ENCODE results near the gene FOXP1.

FOXP1 gene

GRCh38 chr3:71110385-71111222 lies 472.9 kb downstream of the FOXP1 start:
- Mint-ChIP-seq H3K27ac (peak overlapping the region in 1 of 2 donors; percentile 81), H3K9me3 (no peaks in the 10 kb centered on the region), H3K36me3 (ENCODE audit: insufficient read depth) (peaks cover 43% of the 10 kb centered on the region), H3K4me3 (no peak overlapping the region), H3K27me3 (no peaks in the 10 kb centered on the region), H3K4me1 (ENCODE audit: low read depth in 2 of 2) (peaks cover 20 to 62% of the 10 kb centered on the region in 2 donors)
- DNase-seq (no peak), ATAC-seq (replicated peaks) (no peak)

- ATAC-seq (replicated peaks) (peak; percentile 19), DNase-seq (no peak)
- Mint-ChIP-seq H3K27me3 (no peaks in the 10 kb centered on the region), H3K36me3 (ENCODE audit: insufficient read depth) (peaks cover 46% of the 10 kb centered on the region), H3K27ac (peak overlapping the region in 1 of 2 donors; percentile 81), H3K4me3 (no peak overlapping the region), H3K9me3 (no peaks in the 10 kb centered on the region), H3K4me1 (ENCODE audit: low read depth in 2 of 2) (peaks cover 25 to 66% of the 10 kb centered on the region in 2 donors)
These were observed 473.6 kb downstream of the FOXP1 start for GRCh38 chr3:71109977-71110285.

GRCh38 chr3:71109241-71109976 lies 474.1 kb downstream of the FOXP1 start:
- no peak for DNase-seq
- H3K27me3 Mint-ChIP-seq = no peaks in the 10 kb centered on the region
- H3K9me3 Mint-ChIP-seq = no peaks in the 10 kb centered on the region
- ATAC-seq (replicated peaks) = no peak
- H3K4me1 Mint-ChIP-seq (ENCODE audit: low read depth in 2 of 2) = peaks cover 24 to 66% of the 10 kb centered on the region in 2 donors
- peaks cover 46% of the 10 kb centered on the region for H3K36me3 Mint-ChIP-seq (ENCODE audit: insufficient read depth)
- H3K4me3 Mint-ChIP-seq = no peak overlapping the region
- H3K27ac Mint-ChIP-seq = peak overlapping the region in 1 of 2 donors; percentile 81

- Mint-ChIP-seq H3K4me1 (ENCODE audit: low read depth in 2 of 2) (peaks cover 25 to 69% of the 10 kb centered on the region in 2 donors), H3K36me3 (ENCODE audit: insufficient read depth) (peaks cover 48% of the 10 kb centered on the region), H3K9me3 (no peaks in the 10 kb centered on the region), H3K27me3 (no peaks in the 10 kb centered on the region), H3K27ac (peak overlapping the region in 1 of 2 donors; percentile 59), H3K4me3 (no peak overlapping the region)
- ATAC-seq (replicated peaks) (no peak), DNase-seq (no peak)
These were observed 475.6 kb downstream of the FOXP1 start for GRCh38 chr3:71107926-71108325.

DNA sequence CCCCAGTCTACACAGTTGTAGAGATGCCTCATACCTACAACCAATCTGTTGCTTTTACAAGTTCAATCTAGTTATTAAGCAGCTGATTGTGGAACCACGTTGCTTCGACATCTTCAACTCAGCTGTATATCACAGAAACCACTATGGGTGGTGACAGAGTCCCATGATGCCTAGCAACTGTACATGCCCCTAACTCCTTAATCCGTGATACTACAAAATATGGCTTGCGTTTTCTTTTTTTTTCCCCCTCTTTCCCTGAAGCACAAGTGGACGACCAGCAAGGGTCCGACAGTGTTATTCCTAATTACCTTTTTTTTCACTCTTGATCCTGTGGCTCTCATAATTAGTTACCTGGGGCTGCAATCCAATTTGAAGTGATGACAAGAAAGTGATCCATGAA lies 478.6 kb downstream of the FOXP1 start:
- H3K27me3 Mint-ChIP-seq = no peaks in the 10 kb centered on the region
- H3K4me1 Mint-ChIP-seq (ENCODE audit: low read depth in 2 of 2) = peaks cover 43 to 74% of the 10 kb centered on the region in 2 donors
- peak overlapping the region; percentile 33 to 68 for H3K27ac Mint-ChIP-seq
- no peaks in the 10 kb centered on the region for H3K9me3 Mint-ChIP-seq
- peak overlapping the region in 1 of 2 donors; percentile 30 for H3K4me3 Mint-ChIP-seq
- DNase-seq (no peak), ATAC-seq (replicated peaks) (no peak)
- peaks cover 30% of the 10 kb centered on the region for H3K36me3 Mint-ChIP-seq (ENCODE audit: insufficient read depth)

- Mint-ChIP-seq H3K36me3 (ENCODE audit: insufficient read depth) (peaks cover 25% of the 10 kb centered on the region), H3K9me3 (no peaks in the 10 kb centered on the region), H3K4me1 (ENCODE audit: low read depth in 2 of 2) (peaks cover 47 to 74% of the 10 kb centered on the region in 2 donors), H3K27me3 (no peaks in the 10 kb centered on the region), H3K4me3 (no peak overlapping the region), H3K27ac (no peak overlapping the region)
- no peak for DNase-seq
- no peak for ATAC-seq (replicated peaks)
These were observed 479.0 kb downstream of the FOXP1 start for GRCh38 chr3:71104556-71104955.

DNA sequence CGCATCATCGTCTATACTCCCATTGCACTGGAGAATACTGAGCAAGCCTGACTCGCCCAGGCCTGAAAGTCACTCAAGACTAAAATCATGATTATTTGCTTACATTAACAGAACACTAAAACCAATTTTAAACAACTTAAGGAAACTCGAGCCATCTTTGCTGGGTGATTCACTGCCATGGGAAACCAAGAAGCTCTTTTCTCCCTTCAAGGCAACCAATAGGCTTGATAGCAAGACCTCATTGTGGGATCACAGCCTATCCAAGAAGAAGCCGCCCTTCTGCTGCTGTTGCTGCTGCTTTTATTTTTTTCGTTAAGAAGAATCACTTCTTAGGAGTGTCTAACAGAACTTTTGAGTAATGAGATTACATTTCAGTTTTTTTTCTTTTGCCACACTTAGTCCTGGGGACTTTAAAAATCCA lies 479.4 kb downstream of the FOXP1 start:
- Mint-ChIP-seq H3K9me3 (no peaks in the 10 kb centered on the region), H3K27me3 (no peaks in the 10 kb centered on the region), H3K36me3 (ENCODE audit: insufficient read depth) (peaks cover 25% of the 10 kb centered on the region), H3K4me3 (no peak overlapping the region), H3K27ac (no peak overlapping the region), H3K4me1 (ENCODE audit: low read depth in 2 of 2) (peaks cover 47 to 71% of the 10 kb centered on the region in 2 donors)
- ATAC-seq (replicated peaks) = no peak
- no peak for DNase-seq

GRCh38 chr3:71103430-71103921 lies 480.1 kb downstream of the FOXP1 start:
- Mint-ChIP-seq H3K4me1 (ENCODE audit: low read depth in 2 of 2) (peaks cover 45 to 64% of the 10 kb centered on the region in 2 donors), H3K27me3 (no peaks in the 10 kb centered on the region), H3K27ac (no peak overlapping the region), H3K9me3 (no peaks in the 10 kb centered on the region), H3K36me3 (ENCODE audit: insufficient read depth) (peaks cover 25% of the 10 kb centered on the region), H3K4me3 (no peak overlapping the region)
- DNase-seq (no peak), ATAC-seq (replicated peaks) (no peak)

- no peak overlapping the region for H3K4me3 Mint-ChIP-seq
- no peaks in the 10 kb centered on the region for H3K9me3 Mint-ChIP-seq
- ATAC-seq (replicated peaks) = no peak
- DNase-seq = no peak
- peak overlapping the region in 1 of 2 donors; percentile 30 for H3K27ac Mint-ChIP-seq
- H3K27me3 Mint-ChIP-seq = no peaks in the 10 kb centered on the region
- H3K4me1 Mint-ChIP-seq (ENCODE audit: low read depth in 2 of 2) = peaks cover 47 to 71% of the 10 kb centered on the region in 2 donors
- peaks cover 20% of the 10 kb centered on the region for H3K36me3 Mint-ChIP-seq (ENCODE audit: insufficient read depth)
These were observed 481.2 kb downstream of the FOXP1 start for GRCh38 chr3:71102111-71102983.

DNA sequence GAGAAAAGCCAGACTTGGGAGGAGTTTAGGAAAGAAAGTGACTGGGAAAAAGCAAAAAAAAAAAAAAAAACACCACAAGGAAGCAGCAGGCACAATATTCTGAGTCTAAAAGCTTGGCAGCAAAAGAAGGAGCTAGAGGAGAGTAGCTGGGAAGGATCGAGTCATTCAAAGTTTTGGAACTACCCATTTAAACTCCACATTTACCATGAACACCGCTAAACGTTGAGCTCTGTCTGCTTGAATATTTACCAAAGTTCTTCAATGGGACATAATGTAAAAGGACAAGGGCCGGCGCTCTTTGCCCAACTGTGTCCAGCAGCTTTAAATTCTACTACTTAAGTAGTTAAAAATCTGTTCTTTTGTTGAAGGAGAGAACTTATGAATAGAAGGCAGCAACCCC lies 481.9 kb downstream of the FOXP1 start:
- Mint-ChIP-seq H3K4me1 (ENCODE audit: low read depth in 2 of 2) (peaks cover 49 to 78% of the 10 kb centered on the region in 2 donors), H3K36me3 (ENCODE audit: insufficient read depth) (peaks cover 17% of the 10 kb centered on the region), H3K4me3 (no peak overlapping the region), H3K27ac (peak overlapping the region; percentile 27 to 42), H3K9me3 (no peaks in the 10 kb centered on the region), H3K27me3 (no peaks in the 10 kb centered on the region)
- no peak for DNase-seq
- ATAC-seq (replicated peaks) = no peak

GRCh38 chr3:71101014-71101413 lies 482.5 kb downstream of the FOXP1 start:
- no peaks in the 10 kb centered on the region for H3K27me3 Mint-ChIP-seq
- H3K27ac Mint-ChIP-seq = peak overlapping the region; percentile 27 to 42
- ATAC-seq (replicated peaks) (no peak), DNase-seq (no peak)
- H3K9me3 Mint-ChIP-seq = no peaks in the 10 kb centered on the region
- peaks cover 50 to 78% of the 10 kb centered on the region in 2 donors for H3K4me1 Mint-ChIP-seq (ENCODE audit: low read depth in 2 of 2)
- peaks cover 11% of the 10 kb centered on the region for H3K36me3 Mint-ChIP-seq (ENCODE audit: insufficient read depth)
- peak overlapping the region; percentile 4 to 21 for H3K4me3 Mint-ChIP-seq

DNA sequence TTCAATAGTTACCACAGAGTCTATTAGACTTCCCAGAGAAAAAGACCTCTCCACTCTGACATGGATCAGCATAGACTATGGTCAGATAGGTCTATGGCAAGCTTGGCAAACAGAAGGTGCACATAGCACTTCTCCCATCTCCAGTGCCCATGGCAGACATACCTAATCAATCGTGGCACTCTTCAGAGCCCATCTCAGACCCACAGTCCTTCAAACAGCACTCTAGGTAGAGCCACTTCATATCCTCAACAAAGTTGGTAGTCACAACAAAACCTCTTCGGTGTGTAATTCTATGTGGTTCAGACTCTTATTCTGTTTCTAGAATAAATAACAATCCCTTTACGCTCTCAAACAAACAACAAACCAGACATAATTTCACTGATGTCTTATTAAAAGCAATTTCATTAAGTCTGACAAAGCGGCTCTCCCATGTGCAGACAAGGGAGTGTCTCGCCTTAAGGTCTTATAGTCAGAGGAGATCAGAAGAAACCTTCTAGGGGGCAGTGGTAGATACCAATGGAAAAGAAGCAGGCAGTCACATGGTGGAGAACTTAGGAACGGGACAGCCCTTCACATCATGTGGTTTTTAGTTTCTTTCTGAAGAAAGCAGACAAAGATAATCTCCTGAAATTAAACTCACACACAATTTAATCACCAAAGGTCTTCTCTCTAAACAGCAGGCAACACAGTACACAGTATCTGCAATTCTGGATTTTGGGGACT lies 483.4 kb downstream of the FOXP1 start:
- Mint-ChIP-seq H3K27me3 (no peaks in the 10 kb centered on the region), H3K27ac (peak overlapping the region; percentile 27 to 42), H3K4me3 (peak overlapping the region in 1 of 2 donors; percentile 21), H3K36me3 (ENCODE audit: insufficient read depth) (peaks cover 7% of the 10 kb centered on the region), H3K9me3 (no peaks in the 10 kb centered on the region), H3K4me1 (ENCODE audit: low read depth in 2 of 2) (peaks cover 41 to 75% of the 10 kb centered on the region in 2 donors)
- ATAC-seq (replicated peaks) (no peak), DNase-seq (no peak)
